ENCODE results near the gene ATP2B2.

DNA sequence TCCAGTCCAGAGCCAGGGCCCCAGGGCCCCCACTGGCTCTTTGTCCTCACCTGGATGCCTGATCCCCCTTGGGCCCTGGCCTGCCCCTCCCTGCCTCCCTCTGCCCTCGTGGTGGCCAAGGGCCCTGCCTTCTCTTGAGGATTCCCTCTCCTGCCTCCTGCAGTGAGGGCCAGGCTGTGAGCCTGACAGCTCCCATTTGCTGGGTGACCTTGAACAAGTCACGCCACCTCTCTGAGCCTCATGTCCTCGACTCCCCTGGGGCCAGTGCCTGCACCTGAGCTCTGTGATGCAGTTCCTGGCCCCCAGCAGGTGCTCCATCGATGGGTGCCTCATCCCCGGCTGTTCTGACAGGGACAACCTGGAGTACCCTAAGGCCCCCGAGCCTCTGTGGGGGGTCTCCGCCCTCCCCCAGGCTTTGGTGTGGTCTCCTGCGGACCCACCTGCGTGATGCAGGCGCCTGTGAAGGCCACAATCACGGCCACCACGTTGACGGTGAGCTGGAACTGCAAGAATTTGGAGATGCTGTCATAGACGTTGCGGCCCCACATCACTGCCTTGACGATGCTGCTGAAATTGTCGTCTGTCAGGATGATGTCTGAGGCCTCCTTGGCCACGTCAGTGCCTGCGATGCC lies 160.3 kb downstream of the ATP2B2 start:
- TF ChIP-seq CTCF (IDR thresholded peaks at IDR 0.05) (no peak), EP300 (IDR thresholded peaks at IDR 0.05) (no peak), POLR2A (IDR thresholded peaks at IDR 0.05) (no peak)

All from tibial nerve (tissue), 4 donors.